ENCODE measurements around the gene PATJ.

PATJ gene

GRCh38 chr1:62088439-62088838, 346.2 kb downstream of the PATJ start:
- no peak for DNase-seq (ENCODE audit: extremely low read depth, low read depth)
- TF ChIP-seq, protein P1, sequence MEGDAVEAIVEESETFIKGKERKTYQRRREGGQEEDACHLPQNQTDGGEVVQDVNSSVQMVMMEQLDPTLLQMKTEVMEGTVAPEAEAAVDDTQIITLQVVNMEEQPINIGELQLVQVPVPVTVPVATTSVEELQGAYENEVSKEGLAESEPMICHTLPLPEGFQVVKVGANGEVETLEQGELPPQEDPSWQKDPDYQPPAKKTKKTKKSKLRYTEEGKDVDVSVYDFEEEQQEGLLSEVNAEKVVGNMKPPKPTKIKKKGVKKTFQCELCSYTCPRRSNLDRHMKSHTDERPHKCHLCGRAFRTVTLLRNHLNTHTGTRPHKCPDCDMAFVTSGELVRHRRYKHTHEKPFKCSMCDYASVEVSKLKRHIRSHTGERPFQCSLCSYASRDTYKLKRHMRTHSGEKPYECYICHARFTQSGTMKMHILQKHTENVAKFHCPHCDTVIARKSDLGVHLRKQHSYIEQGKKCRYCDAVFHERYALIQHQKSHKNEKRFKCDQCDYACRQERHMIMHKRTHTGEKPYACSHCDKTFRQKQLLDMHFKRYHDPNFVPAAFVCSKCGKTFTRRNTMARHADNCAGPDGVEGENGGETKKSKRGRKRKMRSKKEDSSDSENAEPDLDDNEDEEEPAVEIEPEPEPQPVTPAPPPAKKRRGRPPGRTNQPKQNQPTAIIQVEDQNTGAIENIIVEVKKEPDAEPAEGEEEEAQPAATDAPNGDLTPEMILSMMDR (IDR thresholded peaks at IDR 0.05; ENCODE audit: low read depth, low read length), result no peak

DNA sequence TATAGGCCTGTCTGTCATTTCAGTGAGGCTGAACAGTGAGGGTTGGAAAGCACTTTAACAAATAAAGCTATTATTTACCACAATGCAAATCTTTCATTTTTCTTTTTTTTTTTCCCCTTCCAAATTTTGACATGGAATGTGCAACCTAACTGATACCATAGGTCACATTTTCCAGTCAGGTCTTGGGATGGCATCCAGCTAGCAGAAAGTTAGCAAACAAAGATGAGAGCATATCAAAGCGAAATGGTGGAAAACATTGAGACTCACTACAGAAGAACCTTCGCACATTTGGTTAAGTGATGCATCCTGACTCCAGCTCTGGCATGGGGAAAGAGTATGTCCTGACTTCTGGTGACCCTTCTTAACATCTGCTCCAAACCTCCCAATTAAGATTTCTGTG, 347.3 kb downstream of the PATJ start:
- TF ChIP-seq, protein P1 (IDR thresholded peaks at IDR 0.05; ENCODE audit: low read depth, low read length), result no peak
- DNase-seq (ENCODE audit: extremely low read depth, low read depth), result no peak

- TF ChIP-seq, protein P1 (IDR thresholded peaks at IDR 0.05; ENCODE audit: low read depth, low read length), result no peak
- no peak for DNase-seq (ENCODE audit: extremely low read depth, low read depth)
Observed at GRCh38 chr1:62090016-62090415, 347.7 kb downstream of the PATJ start.

DNA sequence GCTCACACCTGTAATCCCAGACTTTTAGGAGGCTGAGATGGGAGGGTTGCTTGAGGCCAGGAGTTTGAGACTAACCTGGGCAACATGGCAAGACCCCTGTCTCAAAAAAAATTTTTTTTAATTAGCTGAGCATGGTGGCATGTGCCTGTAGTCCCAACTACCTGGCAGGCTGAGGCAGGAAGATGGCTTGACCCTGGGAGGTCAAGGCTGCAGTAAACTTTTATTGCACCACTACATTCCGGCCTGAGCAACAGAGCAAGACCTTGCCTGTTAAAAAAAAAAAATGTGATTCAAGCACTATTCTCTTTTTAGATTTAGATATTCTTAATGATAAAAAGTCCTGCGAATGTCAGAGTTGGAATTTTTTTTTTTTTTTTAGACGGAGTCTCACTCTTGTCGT, 349.8 kb downstream of the PATJ start:
- TF ChIP-seq, protein P1 (IDR thresholded peaks at IDR 0.05; ENCODE audit: low read depth, low read length), result no peak
- no peak for DNase-seq (ENCODE audit: extremely low read depth, low read depth)

DNA sequence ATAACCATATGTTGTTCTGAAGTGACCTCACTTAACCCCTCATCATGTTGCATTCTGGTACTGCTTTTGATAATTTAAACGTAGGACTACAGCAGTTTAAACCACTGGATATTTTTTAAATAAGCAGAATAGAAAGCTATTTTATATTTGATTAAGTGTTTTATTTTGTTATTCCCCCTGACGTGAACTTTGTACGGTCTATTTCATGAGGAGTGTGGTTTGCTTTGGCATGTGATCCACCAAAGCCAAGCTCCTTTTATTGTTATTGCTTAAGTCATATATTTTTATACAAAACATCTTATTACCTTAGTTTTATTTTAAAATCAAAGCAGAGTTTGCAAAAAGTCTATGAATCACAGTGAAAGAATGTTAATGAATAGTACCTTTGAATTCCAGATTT, 351.0 kb downstream of the PATJ start:
- no peak for DNase-seq (ENCODE audit: extremely low read depth, low read depth)
- TF ChIP-seq, protein P1 (IDR thresholded peaks at IDR 0.05; ENCODE audit: low read depth, low read length), result no peak

DNA sequence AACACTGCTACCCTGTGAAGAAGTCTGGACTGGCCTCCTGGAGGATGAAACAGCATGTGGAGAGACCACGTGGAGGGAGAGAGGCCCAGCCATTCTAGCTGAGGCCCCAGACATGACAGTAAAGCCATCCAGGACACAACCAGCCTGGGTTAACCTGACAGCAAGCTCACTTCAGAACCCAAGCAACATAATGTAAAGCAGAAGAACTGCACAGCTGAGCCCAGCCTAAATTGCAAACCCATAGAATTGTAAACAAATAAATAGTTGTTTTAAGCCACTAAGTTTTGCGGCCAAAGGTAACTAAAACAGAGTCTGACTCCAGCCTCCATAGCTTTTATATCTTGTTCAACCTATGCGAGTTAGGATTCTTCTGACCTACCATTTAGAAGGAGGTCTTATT, 355.2 kb downstream of the PATJ start:
- TF ChIP-seq, protein P1 (IDR thresholded peaks at IDR 0.05; ENCODE audit: low read depth, low read length), result no peak
- DNase-seq (ENCODE audit: extremely low read depth, low read depth), result no peak

- no peak for DNase-seq (ENCODE audit: extremely low read depth, low read depth)
- TF ChIP-seq, protein P1 (IDR thresholded peaks at IDR 0.05; ENCODE audit: low read depth, low read length), result no peak
Observed at GRCh38 chr1:62100442-62100841, 358.2 kb downstream of the PATJ start.

Measured in AG09319 (cell line).